Activated naive CD8-positive, alpha-beta T cell (primary cell): ENCODE results near the gene CYTH1.
"Not testable (repeated sequence)": the region's sequence is repeated elsewhere in the genome, so short reads cannot be mapped to it uniquely, and the experiment has no call there.

ENCODE experiments used
- H3K27ac Mint-ChIP-seq: one replicate; pipeline ENCODE4 v1.8.0; 2021; ENCODE audit warnings: mixed read lengths
- H3K27me3 Mint-ChIP-seq: one replicate; pipeline ENCODE4 v1.8.0; 2021; ENCODE audit warnings: mixed read lengths
- H3K36me3 Mint-ChIP-seq: one replicate; pipeline ENCODE4 v1.8.0; 2021; ENCODE audit warnings: mixed read lengths
- H3K4me1 Mint-ChIP-seq: one replicate; pipeline ENCODE4 v1.8.0; 2021; ENCODE audit warnings: low read depth, mixed read lengths
- H3K4me3 Mint-ChIP-seq: one replicate; pipeline ENCODE4 v1.8.0; 2021; ENCODE audit warnings: mild to moderate bottlenecking, mixed read lengths
- H3K9me3 Mint-ChIP-seq: one replicate; pipeline ENCODE4 v1.8.0; 2021; ENCODE audit warnings: low read depth, mixed read lengths

CYTH1 gene

DNA sequence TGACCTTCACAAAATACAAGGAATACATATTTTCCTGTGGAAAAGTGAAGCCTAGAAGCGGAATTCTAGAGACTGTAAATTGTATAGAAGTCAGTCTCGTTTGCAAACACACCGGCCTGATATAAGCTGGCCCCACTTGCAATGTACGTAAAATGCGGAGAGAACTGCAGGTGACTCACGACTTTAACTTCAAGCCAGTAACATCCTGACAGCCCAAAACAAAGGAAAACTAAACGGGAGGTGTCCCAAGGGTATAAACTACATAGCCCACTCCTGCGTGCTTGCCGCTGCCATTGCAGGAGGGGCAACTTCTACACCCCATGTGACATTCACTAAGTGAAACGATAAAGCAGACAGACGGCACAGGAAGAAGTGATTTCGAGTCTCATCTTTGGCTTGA is 101.6 kb downstream of the CYTH1 start:
- Mint-ChIP-seq H3K27me3 (no peaks in the 10 kb centered on the region), H3K36me3 (no peaks in the 10 kb centered on the region), H3K4me3 (no peak overlapping the region), H3K9me3 (no peaks in the 10 kb centered on the region), H3K4me1 (peaks cover 2% of the 10 kb centered on the region), H3K27ac (no peak overlapping the region)

- peak overlapping the region; percentile 64 for H3K27ac Mint-ChIP-seq
- no peak overlapping the region for H3K4me3 Mint-ChIP-seq
- no peaks in the 10 kb centered on the region for H3K9me3 Mint-ChIP-seq
- no peaks in the 10 kb centered on the region for H3K27me3 Mint-ChIP-seq
- H3K4me1 Mint-ChIP-seq, result peaks cover 2% of the 10 kb centered on the region
- H3K36me3 Mint-ChIP-seq, result no peaks in the 10 kb centered on the region
Measured at GRCh38 chr17:78679495-78680395, 102.3 kb downstream of the CYTH1 start.

DNA sequence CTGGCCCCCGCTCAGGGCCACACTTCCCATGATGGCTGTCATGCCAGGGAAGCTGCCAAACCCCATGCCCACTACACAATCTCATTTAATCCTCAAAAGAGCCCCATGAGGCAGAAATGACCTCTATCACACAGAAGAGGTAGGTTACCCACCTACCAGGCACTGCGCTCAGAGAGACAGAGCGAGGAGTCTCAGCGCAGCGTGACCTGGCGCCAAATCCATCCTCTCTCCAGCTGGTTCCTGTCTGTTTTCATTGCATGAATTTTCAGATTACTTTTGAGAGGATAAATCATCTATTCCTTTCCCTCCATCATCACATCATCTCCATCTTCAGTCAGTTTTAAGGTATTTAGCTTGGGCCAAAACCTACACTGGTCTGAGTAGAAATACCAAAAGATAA is 103.4 kb downstream of the CYTH1 start:
- Mint-ChIP-seq H3K9me3 (no peaks in the 10 kb centered on the region), H3K4me1 (no peaks in the 10 kb centered on the region), H3K36me3 (no peaks in the 10 kb centered on the region), H3K27ac (peak overlapping the region; percentile 70), H3K27me3 (no peaks in the 10 kb centered on the region), H3K4me3 (no peak overlapping the region)

GRCh38 chr17:78678222-78678557 is 103.9 kb downstream of the CYTH1 start:
- Mint-ChIP-seq H3K4me3 (no peak overlapping the region), H3K9me3 (no peaks in the 10 kb centered on the region), H3K36me3 (peaks cover under 1% of the 10 kb centered on the region), H3K4me1 (no peaks in the 10 kb centered on the region), H3K27me3 (no peaks in the 10 kb centered on the region), H3K27ac (no peak overlapping the region)

- Mint-ChIP-seq H3K27ac (no peak overlapping the region), H3K27me3 (no peaks in the 10 kb centered on the region), H3K4me1 (no peaks in the 10 kb centered on the region), H3K9me3 (no peaks in the 10 kb centered on the region), H3K4me3 (no peak overlapping the region), H3K36me3 (peaks cover 3% of the 10 kb centered on the region)
Measured at GRCh38 chr17:78677303-78678221, 104.5 kb downstream of the CYTH1 start.

- Mint-ChIP-seq H3K4me3 (no peak overlapping the region), H3K27ac (no peak overlapping the region), H3K27me3 (no peaks in the 10 kb centered on the region), H3K36me3 (peaks cover 3% of the 10 kb centered on the region), H3K4me1 (no peaks in the 10 kb centered on the region), H3K9me3 (no peaks in the 10 kb centered on the region)
Measured at GRCh38 chr17:78676412-78677302, 105.4 kb downstream of the CYTH1 start.

DNA sequence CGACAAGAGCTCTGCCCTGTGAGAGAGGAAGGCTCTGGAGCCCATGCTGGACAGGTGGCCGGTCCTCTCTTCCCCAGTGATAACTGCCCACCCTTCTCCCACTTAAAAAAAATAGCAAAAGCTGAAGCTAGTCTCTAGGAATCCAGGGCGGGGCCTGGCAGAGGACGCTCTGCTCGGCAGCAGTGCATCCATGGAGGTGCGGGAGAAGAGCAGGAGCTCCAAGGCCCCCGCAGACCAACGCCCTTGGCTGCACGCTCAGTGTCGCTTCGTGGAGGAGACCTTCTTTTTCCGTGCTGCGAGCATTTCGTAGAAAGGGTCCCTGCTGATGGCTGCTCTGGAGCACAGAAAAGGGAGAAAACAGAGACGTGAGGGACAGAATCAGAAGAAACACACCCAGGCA is 106.2 kb downstream of the CYTH1 start:
- Mint-ChIP-seq H3K27me3 (no peaks in the 10 kb centered on the region), H3K9me3 (no peaks in the 10 kb centered on the region), H3K36me3 (peaks cover 3% of the 10 kb centered on the region), H3K4me1 (no peaks in the 10 kb centered on the region), H3K27ac (peak overlapping the region; percentile 34), H3K4me3 (no peak overlapping the region)

DNA sequence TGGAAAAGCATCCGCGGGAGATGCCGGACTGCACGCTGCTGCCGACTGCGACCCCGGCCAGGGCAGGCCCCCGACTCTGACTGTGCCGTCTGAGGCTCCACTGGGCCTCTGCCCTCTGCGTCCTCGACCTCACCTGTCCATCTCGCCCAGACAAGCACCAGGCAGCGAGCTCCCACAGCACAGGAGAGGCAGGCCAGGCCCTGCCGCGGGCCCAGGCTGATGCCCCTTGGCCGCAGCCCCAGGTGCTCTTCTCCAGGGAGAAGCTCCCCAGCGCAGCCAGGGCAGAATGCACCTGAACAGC is 106.8 kb downstream of the CYTH1 start:
- no peak overlapping the region for H3K4me3 Mint-ChIP-seq

GRCh38 chr17:78674595-78675315 is 107.3 kb downstream of the CYTH1 start:
- Mint-ChIP-seq H3K4me1 (no peaks in the 10 kb centered on the region), H3K36me3 (peaks cover 3% of the 10 kb centered on the region), H3K9me3 (no peaks in the 10 kb centered on the region), H3K27ac (peak overlapping the region; percentile 54), H3K27me3 (no peaks in the 10 kb centered on the region), H3K4me3 (no peak overlapping the region)

More for the DNA sequence above, 106.8 kb downstream of the CYTH1 start:
- H3K27ac Mint-ChIP-seq, result no peak overlapping the region
- no peaks in the 10 kb centered on the region for H3K4me1 Mint-ChIP-seq
- H3K9me3 Mint-ChIP-seq, result no peaks in the 10 kb centered on the region
- H3K36me3 Mint-ChIP-seq, result peaks cover 3% of the 10 kb centered on the region
- no peaks in the 10 kb centered on the region for H3K27me3 Mint-ChIP-seq

DNA sequence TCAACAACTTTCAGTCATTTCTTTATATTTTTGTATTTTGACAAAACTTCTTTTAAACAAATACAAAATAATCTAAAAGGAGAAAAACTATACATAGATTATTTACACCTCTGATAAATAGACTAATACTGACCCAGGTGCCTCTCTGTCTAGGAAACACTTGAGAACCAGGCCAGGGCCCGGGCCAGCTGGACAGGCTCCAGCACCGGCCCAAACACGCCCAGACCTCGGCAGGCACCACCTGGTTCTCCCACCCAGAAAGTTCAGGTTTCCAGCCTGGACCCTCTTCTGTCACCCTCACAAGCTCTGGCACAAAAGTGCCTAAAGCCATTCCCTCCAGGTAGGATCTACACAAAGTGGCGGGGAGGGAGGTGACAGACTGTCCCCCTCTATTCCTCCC is 107.9 kb downstream of the CYTH1 start:
- Mint-ChIP-seq H3K9me3 (no peaks in the 10 kb centered on the region), H3K36me3 (peaks cover 3% of the 10 kb centered on the region), H3K4me3 (no peak overlapping the region), H3K4me1 (no peaks in the 10 kb centered on the region), H3K27ac (peak overlapping the region; percentile 54), H3K27me3 (no peaks in the 10 kb centered on the region)

DNA sequence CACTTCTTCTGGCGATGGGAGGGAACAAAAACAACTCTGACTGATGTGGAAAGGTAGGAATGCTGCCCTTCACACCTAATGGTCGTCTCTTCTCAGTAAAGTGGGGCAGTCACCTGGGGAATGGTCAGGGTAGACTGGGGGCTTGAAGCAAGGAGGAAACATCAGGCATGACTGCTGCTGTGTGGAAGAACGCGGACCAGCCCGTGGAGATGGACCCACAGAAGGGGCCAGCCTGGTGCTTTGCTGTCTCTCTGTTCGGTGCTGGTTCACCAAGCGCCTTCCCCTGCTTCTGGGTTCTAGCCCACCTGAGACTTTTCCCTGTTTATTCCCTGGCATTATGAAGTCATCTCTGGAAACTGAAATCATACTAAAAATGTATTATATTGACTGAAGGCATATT is 108.7 kb downstream of the CYTH1 start:
- Mint-ChIP-seq H3K4me1 (no peaks in the 10 kb centered on the region), H3K27me3 (no peaks in the 10 kb centered on the region), H3K36me3 (peaks cover 3% of the 10 kb centered on the region), H3K4me3 (no peak overlapping the region), H3K9me3 (no peaks in the 10 kb centered on the region), H3K27ac (peak overlapping the region; percentile 22)

- Mint-ChIP-seq H3K4me1 (no peaks in the 10 kb centered on the region), H3K36me3 (peaks cover 3% of the 10 kb centered on the region), H3K27me3 (no peaks in the 10 kb centered on the region), H3K4me3 (no peak overlapping the region), H3K9me3 (no peaks in the 10 kb centered on the region), H3K27ac (peak overlapping the region; percentile 64)
Measured at GRCh38 chr17:78672871-78673371, 109.2 kb downstream of the CYTH1 start.

GRCh38 chr17:78672005-78672404 is 110.1 kb downstream of the CYTH1 start:
- Mint-ChIP-seq H3K36me3 (peaks cover 3% of the 10 kb centered on the region), H3K4me3 (no peak overlapping the region), H3K27me3 (no peaks in the 10 kb centered on the region), H3K9me3 (no peaks in the 10 kb centered on the region), H3K4me1 (peaks cover 5% of the 10 kb centered on the region), H3K27ac (no peak overlapping the region)

DNA sequence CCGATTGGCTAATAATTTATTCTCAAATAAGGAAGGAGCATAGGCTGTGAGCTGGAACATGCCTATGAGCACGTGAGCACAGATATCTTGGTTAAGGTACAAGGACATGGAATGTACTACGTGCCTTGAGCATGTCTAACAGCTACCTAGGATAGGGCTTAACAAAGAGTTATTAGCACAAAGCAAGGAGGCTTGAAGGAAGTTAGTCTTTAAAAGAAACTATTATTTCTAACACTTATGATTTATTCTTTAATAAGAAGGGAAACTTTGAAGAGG is 110.4 kb downstream of the CYTH1 start:
- not testable (repeated sequence) for H3K36me3 Mint-ChIP-seq, H3K4me3 Mint-ChIP-seq, H3K4me1 Mint-ChIP-seq, H3K9me3 Mint-ChIP-seq, H3K27me3 Mint-ChIP-seq, H3K27ac Mint-ChIP-seq
